ENCODE results near the gene LRP5.

GRCh38 chr11:68329536-68329935 lies 17.1 kb downstream of the LRP5 start:
- TF ChIP-seq CTCF (IDR thresholded peaks at IDR 0.05 in 8 of 11, conservative IDR thresholded peaks at IDR 0.05 in 3 of 11), result no peak
- TF ChIP-seq POLR2A (IDR thresholded peaks at IDR 0.05), result no peak
- TF ChIP-seq POLR2AphosphoS5 (IDR thresholded peaks at IDR 0.05), result no peak
